HG02981 (cell line): ENCODE results near the gene NSMCE1.

ENCODE experiments used
- ATAC-seq: cut with Tn5 transposase; IDR thresholded peaks from one replicate; pipeline ENCODE4 v1.9.1; 2021; ENCODE audit warnings: mild to moderate bottlenecking, moderate library complexity; ENCODE audit not compliant: unreplicated experiment

NSMCE1 gene

GRCh38 chr16:27268376-27269299, at the start of gene NSMCE1:
NSMCE1 (minus strand) TSS chr16:27268772; CDS start chr16:27257570, 11,202 bp downstream.
- peak; percentile 94 for ATAC-seq

GRCh38 chr16:27317738-27318391, 49.3 kb upstream of the NSMCE1 start:
- no peak for ATAC-seq

GRCh38 chr16:27317320-27317719, 48.7 kb upstream of the NSMCE1 start:
- no peak for ATAC-seq

- no peak for ATAC-seq
These were observed 47.6 kb upstream of the NSMCE1 start for GRCh38 chr16:27316038-27316680.

GRCh38 chr16:27315333-27316037, 46.9 kb upstream of the NSMCE1 start:
- ATAC-seq, result no peak

- ATAC-seq, result no peak
These were observed 46.4 kb upstream of the NSMCE1 start for GRCh38 chr16:27314986-27315332.

- ATAC-seq, result peak; percentile 26
These were observed 45.7 kb upstream of the NSMCE1 start for GRCh38 chr16:27314161-27314723.

- ATAC-seq, result peak; percentile 50
These were observed 45.0 kb upstream of the NSMCE1 start, which contains the start of gene IL4R for GRCh38 chr16:27313422-27314160. IL4R (plus strand) TSS chr16:27313974; CDS start chr16:27340204, 26,230 bp downstream.

GRCh38 chr16:27312580-27313421, 44.2 kb upstream of the NSMCE1 start:
- no peak for ATAC-seq

GRCh38 chr16:27311897-27312303, 43.3 kb upstream of the NSMCE1 start:
- no peak for ATAC-seq

- ATAC-seq, result no peak
These were observed 42.9 kb upstream of the NSMCE1 start for GRCh38 chr16:27311448-27311830.

GRCh38 chr16:27310576-27311447, 42.2 kb upstream of the NSMCE1 start:
- ATAC-seq, result no peak

- ATAC-seq, result no peak
These were observed 40.2 kb upstream of the NSMCE1 start for GRCh38 chr16:27308792-27309191.

GRCh38 chr16:27305839-27306442, 37.4 kb upstream of the NSMCE1 start:
- ATAC-seq, result no peak

- ATAC-seq, result no peak
These were observed 36.5 kb upstream of the NSMCE1 start for GRCh38 chr16:27304881-27305745.

- no peak for ATAC-seq
These were observed 35.5 kb upstream of the NSMCE1 start for GRCh38 chr16:27304102-27304501.
